ENCODE results near the gene CKS2.
"Not testable (repeated sequence)": the region's sequence is repeated elsewhere in the genome, so short reads cannot be mapped to it uniquely, and the experiment has no call there.

Gene CKS2

DNA sequence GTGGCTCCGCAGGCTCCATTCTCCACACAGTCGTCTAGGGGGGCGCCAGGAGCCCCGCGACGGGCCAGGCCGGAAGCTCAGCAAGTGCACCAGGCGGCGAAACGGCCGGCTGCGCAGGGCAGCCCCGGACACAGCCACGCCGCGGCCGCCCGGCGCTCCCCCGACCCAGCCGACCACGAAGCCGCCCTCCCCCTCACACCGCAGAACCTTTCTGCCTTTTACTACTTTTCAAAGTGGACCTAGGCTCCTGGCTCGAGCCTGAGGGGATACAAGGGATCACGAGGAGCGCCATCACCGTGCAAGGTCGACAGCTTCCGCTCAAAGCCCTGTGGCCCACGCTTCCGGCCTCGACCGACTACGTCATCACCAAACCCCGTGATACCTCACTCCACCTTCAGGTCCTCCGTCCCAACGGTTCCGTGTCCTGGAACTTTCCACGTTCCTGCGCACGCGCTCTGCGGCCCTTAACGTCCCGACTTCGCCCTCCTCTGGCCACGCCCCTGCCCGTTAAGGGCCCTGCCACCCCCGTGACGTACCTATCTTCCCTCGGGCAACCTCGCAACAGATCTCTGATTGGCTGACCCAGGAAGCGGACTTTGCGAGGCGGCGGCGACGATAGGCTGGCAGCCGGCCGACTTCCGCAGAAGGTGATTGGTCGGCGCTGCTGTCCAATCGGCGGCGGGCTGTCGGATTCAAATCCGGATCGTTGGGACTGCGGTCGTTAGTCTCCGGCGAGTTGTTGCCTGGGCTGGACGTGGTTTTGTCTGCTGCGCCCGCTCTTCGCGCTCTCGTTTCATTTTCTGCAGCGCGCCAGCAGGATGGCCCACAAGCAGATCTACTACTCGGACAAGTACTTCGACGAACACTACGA is at the start of gene CKS2:
TSS of gene CKS2 (plus strand) at position 721 of the 871 bp plus-strand sequence. CDS start at position 819, 98 bp downstream.
- peak; percentile 92 for DNase-seq

DNA sequence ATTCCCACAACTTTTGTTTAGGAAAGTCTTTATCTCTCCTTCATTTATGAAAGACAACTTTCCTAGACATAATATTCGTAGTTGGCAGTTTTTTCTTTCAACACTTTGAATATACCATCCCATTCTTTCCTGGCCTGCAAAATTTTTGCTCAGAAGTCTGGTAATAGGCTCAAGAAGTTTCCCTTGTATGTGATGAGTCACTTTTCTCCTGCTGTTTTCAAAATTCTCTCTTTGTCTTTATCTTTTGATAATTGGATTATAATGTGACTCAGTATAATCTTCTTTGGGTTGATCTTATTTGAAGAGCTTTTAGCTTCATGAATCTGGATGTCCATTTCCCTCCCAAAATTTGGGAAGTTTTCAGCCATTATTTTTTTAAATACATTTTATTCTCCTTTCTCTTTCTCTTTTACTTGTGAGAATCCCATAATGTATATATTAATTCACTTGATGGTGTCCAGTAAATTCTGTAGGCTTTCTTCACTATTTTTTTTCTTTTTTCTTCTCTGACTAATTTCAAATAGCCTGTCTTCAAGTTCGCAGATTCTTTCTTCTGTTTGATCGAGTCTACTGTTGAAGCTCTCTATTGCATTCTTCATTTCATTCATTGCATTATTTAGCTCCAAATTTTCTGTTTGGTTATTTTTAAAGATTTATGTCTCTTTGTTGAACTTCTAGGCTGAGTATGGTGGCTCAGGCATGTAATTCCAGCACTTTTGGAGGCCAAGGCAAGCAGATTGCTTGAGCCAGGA is 37.3 kb upstream of the CKS2 start:
- no peak for DNase-seq

DNA sequence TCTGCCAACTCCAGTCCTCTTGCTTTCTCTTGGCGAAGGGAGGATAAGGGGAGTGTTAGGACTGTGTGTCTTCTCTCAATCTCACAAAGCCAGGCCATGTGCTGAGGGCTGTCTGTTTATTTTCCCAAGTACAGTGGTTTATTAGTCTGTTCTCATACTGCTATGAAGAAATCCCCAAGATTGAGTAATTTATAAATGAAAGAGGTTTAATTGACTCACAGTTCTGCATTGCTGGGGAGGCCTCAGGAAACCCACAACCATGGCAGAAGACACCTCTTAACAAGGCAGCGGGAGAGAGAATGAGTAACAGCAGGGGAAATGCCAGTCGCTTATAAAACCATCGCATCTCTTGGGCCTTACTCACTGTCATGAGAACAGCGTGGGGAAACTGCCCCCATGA is 36.2 kb upstream of the CKS2 start:
- no peak for DNase-seq

DNA sequence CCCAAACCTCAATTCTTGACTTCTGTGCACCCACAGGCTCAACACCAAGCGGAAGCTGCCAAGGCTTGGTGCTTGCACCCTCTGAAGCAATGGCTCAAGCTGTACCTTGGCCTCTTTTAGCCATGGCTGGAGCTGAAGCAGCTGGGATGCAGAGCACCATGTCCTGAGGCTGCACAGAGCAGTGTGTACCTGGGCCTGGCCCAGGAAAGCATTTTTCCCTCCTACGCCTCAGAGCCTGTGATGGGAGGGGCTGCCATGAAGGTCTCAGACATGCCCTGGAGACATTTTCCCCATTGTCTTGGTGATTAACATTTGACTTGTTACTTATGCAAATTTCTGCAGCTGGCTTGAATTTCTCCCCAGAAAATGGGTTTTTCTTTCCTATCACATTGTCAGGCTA is 35.0 kb upstream of the CKS2 start:
- not testable (repeated sequence) for DNase-seq

DNA sequence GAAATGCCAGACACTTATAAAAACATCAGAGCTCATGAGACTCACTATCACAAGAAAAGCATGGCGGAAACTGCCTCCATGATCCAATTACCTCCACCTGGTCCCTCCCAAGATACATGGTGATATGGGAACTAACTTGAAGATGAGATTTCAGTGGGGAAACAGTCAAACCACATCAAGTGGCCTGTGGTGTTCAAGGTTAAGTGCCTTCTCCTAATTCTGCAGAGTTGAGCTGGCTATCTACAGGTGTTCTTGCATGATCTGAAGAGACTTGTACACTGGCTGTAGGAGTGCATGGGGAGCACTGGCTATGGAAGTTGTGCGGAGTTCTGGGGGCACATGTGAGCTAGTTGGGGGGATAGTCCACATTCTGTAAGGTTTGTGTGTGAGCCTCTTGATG is 34.0 kb upstream of the CKS2 start:
- no peak for DNase-seq

DNA sequence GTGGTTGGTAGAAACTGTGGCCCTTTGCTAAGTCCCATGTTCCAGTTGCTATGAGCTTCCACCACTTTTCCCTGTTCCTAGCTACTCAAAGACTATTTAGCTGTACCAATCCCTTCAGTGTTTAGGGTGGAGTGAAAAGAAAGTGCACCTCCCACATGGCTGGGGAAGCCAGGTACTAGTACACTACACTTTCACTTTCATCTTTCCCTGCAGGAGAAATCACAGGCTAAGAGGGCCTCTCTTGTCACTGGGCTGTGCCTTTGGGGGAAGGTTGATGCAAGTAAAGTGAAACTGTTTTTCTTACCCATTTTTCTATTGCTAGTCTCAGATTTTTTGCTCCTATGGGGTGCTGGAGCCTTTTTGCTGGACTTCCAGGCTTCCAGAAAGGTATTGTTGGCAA is 33.5 kb upstream of the CKS2 start:
- DNase-seq = no peak

DNA sequence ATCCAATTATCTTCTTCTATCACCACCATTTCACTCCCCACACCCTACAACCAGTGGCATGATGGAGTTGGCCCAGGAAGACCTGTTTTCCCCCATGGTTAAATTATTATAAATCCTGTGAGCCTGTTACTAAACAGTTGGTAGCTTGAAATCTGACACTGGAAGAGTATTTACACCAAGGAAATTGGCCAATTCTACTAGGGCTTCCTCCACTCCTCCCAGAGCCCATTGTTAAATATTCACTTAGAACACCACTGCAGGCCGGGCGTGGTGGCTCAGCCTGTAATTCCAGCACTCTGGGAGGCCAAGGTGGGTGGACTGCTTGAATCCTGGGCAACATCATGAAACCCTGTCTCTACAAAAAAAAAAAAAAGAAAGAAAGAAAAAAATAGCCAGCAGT is 32.4 kb upstream of the CKS2 start:
- no peak for DNase-seq

DNA sequence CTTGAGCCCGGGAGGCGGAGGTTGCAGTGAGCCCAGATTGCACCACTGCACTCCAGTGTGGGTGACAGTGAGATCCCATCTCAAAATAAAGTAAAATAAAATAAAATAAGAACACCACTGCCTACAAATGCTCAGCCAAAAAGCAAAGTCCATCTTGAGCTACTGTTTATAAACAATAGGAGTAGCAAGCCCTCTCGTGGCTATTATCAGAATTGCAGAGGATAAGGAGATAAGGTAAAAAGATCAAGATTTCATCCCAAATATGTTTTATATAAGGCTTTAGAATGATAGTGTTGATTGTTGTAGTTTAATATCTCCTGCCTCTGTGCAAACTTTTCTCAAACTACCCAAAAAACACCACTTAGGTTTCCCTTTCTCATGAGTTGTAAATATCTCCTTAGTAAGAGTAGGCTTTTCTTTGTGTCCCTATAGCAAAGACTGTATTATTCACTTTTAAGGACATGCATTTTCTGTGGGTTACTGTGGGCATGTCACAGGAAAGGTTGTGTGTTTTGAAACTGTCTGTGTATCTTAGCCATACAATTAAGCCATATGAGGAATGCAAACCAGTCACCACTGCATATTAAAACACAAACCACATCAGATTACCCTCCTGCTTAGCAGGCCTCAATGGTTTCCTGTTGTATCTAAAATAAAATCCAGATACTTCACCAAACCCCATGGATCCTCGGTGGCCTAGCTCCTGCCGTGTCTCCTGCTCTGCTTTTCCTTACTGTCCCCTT is 31.8 kb upstream of the CKS2 start:
- no peak for DNase-seq

DNA sequence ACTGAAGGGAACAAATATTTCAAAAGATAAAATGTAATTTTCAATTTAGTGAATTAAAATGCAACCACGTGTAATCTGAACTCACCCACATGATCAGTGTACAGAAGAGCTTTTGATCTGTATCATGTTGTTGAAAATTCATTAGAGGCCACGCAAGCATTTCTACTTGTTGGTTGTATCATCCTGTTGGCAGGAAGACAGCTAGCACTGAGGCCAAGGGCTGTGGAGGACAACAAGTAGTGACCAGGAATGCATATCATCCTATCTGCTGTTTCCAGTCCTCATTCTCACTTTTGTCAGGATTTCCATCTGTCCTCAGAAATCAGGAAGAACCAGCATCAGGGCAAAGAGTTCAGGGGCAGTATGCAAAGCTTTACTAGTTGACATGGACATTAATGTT is 29.9 kb upstream of the CKS2 start:
- no peak for DNase-seq

DNA sequence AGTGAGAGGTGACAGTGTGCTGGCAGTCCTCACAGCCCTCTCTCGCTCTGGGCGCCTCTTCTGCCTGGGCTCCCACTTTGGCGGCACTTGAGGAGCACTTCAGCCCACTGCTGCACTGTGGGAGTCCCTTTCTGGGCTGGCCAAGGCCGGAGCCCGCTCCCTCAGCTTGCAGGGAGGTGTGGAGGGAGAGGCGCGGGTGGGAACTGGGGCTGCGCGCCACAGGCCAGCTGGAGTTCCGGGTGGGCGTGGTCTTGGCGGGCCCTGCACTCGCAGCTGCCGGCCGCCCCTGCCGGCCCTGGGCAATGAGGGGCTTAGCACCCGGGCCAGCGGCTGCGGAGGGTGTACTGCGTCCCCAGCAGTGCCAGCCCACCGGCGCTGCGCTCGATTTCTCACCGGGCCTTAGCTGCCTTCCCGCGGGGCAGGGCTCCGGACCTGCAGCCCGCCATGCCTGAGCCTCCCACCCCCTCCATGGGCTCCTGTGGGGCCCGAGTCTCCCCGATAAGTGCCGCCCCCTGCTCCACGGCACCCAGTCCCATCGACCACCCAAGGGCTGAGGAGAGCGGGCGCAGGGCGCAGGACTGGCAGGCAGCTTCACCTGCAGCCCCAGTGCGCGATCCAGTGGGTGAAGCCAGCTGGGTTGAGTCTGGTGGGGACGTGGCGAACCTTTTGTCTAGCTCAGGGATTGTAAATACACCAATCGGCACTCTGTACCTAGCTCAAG is 28.6 kb upstream of the CKS2 start:
- not testable (repeated sequence) for DNase-seq

DNA sequence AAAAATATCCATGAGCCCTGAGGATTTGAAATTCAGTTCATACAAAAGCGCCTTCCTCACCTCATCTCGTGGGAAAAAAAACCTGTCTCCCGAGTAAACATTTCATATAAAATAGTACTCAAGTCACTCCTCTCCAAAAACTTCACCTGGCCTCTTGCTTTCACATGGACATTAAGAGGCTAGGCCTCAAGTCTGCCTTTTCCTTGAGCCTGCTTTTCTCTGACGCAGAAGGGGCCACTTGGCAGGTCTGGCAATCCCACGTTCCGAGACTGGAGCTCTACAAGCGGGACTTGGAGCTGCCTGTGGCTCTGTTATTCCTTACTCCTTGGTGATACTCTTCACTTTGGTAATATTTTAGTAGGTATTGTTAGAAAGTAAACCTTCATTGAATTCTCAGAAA is 26.9 kb upstream of the CKS2 start:
- no peak for DNase-seq

DNA sequence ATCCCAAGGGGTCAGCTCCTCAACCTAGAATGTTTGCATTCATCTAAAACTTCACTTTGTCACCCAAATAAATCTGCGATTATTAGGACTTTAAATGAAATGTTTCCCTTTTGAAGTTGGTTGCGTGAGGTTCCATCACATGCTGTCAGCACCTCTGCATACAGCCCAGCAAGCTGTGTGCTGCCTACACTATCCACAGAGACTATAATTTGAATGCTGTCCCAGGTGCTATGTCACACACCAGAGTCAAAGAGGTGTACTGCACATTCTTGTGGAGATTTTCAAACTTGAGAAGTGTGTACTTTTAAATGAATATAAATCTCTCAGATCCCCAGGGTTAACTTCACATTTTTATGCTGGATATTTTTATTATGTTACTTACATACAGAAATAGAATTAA is 19.3 kb upstream of the CKS2 start:
- DNase-seq = no peak

DNA sequence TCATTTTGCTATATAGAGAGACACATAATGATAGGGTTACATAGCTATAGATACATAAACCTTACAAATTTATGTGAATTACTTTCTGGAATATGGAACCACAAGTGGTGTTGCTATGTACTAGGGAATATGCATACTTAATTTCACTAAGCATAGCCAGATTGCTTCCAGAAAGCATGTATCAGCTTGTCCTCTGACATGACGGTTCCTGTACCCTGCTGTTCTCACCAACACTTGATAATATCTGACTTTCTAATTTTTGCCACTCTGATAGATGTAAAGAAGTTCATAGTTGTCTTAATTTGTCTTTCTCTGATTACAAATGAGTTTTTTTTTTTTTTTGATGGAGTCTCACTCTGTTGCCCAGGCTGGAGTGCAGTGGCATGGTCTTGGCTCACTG is 18.0 kb upstream of the CKS2 start:
- no peak for DNase-seq

DNA sequence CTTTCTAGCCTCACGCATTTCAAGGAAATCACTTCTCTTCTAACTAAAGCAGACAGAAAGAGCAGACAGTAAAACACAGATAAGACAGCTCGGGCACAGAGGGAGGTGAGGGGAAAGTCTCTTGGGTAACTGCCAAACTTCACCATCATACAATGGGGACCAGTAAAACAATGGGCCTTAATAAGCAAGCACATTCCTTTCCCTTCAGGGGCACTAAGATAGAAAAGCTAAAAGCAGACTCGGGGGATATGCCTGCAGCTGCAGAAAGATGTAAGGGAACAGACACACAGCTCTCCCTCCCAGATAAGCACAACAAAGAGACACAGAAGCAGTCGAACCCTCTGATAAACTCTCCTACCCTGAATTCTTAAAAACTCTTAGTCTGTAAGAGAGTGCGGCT is 15.6 kb upstream of the CKS2 start:
- DNase-seq = no peak

DNA sequence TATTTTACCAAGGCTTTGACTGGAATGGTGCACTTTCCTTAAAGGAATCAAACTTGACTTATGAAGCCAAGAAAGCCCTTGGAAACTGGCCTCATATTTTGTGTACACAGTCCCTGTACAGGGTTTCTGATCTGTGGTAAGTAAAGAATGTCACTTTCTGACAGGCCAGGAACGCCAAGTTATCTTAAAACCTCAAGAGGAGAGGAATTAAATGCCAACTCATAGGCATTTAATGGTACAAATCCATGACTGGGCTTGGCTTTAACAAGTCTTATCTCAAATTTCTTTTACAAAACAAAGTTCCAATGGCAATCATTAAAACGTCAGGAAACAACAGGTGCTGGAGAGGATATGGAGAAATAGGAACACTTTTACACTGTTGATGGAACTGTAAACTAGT is 9.0 kb upstream of the CKS2 start:
- not testable (repeated sequence) for DNase-seq

DNA sequence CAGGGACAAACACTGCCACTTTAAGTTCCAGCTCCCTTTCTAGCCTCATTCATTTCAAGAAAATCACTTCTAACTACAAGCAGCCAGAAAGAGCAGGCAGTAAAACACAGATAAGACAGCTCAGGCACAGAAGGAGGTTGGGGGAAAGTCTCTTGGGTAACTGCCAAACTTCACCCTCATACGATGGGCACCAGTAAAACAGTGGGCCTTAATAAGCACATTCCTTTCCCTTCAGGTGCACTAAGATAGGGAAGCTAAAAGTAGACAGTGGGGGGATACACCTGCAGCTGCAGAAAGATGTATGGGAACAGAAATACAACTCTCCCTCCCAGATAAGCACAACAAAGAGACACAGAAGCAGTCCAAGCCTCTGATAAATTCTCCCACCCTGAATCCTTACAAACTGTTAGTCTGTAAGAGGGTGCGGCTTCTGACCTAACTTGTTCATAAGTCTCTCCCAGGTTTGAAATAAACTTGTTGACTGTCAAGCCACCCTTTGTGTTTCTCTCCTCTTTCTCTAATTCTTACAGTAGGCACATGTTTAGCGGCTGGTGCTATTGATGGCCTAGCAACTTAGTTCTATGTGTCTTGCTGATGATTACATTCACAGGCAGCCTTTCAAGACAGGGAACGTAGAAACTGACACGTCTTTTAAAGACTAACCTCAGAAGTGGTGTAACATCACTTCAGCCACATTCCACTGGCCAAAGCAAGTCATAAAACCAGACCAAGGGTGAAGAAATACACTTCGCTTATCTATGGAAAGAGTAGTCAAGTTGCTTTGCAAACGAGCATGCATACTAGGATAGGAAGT is 6.8 kb upstream of the CKS2 start:
- DNase-seq = no peak

DNA sequence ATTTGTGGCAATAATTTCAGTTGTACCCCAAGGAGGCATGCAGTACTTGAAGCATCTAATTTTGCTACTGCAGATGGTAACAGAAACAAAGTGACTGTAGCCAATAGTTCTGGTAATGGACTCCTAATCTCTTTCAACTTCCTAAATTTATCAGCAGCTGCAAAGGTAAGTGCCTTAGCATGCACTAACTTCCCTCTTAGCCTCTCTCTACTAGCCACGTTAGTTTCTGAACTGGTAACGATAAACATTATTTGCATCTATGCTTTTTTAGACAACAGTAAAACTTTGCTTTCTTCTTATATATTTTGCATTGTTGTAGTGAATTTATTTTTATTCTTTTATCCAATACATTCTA is 6.2 kb upstream of the CKS2 start:
- no peak for DNase-seq

DNA sequence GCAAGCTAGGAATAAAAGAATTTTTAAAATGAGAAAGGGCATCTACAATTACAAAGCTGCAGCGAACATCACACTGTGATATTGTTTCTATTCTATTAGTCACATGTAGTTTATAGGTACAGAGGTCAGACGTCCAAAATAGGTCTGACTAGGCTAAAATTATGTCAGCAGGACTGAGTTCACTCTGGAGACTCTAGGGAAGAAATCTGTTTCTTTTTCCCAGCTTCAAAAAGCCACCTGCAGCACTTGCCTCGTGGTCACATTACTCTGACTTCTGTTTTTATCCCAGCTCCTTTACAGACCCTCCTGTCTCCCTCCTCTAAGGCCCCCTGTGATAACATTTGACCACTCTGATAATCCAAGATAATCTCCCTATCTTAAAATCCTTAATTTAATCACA is 5.1 kb upstream of the CKS2 start:
- DNase-seq = no peak

DNA sequence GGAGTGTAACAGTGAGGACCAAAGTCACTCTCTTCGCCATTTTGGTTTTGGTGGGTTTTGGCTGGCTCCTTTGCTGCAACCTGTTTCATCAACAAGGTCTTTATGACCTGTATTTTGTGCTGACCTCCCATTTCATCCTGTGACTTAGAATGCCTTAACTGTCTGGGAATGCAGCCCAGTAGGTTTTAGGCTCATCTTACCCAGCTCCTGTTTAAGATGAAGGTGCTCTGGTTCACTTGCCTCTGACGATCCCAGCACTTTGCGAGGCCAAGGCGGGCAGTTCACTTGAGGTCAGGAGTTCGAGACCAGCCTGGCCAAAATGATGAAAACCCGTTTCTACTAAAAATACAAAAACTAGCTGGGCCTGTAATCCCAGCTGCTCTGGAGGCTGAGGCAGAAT is 1.8 kb upstream of the CKS2 start:
- no peak for DNase-seq

DNA sequence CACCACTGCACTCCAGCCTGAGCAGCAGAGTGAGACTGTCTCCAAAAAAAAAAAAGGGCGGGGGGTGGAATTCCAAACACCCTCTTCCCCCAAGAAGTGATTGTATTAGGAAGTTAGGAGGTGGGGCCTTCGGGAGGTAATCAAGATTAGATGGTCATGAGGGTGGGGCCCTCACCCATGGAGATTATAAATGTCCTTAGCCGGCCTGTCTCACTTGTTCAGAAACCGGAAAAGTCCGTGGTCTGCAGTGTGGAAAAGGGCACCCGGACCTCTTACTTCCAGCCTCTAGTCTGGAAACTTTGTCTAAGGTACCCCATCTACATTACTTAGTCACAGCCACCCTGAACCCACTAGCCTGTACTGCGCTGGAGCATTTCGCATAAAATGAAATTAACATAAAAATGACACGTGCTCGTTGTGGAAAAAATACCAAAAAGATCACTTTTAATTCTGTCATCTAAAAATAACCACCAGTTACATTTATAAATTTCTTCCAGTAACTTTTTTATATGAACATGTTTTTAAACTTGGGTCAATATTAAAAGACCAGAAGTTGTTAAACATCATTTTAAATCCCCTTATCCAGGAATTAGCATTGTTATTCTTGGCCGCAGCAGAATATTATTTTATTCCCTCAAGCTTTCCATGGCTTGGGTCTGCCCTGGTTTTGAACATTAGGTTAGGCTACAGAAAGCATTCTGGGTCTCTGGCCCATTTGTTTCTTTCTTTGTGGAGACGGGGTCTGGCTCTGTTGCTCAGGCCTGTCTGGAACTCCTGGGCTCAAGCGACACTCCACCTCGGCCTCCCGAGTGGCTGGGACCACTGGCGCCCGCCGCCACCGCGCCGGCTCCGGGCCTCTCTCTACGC is 1.2 kb upstream of the CKS2 start:
- DNase-seq = no peak
